Hepatocyte (in vitro differentiated cells): ENCODE data around the gene NKPD1. TPM values are rescaled to one million over a fixed set of nuclear protein-coding genes. Genes with fewer than 3 reads are reported as not detected.
A peak's percentile ranks its signal among the peaks of the same experiment; 100 is the strongest.
"Not testable (repeated sequence)": the region's sequence is repeated elsewhere in the genome, so short reads cannot be mapped to it uniquely, and the experiment has no call there.

Source experiments
- DNase-seq: peaks from one replicate; pipeline ENCODE4 v3.0.0-alpha.2; 2016; ENCODE audit warnings: low spot score
- H2AFZ ChIP-seq: fragments of 200-600 bp; sonication (generic); 2 replicates; pipeline ENCODE4 v1.6.0; 2016; ENCODE audit warnings: antibody characterized with exemption, mild to moderate bottlenecking
- H3K27ac ChIP-seq: fragments of 200-600 bp; sonication (generic); 2 replicates; pipeline ENCODE4 v1.5.1; 2016; ENCODE audit warnings: mild to moderate bottlenecking
- H3K27me3 ChIP-seq: fragments of 200-600 bp; sonication (generic); 2 replicates; pipeline ENCODE4 v1.6.1; 2016
- H3K36me3 ChIP-seq: fragments of 200-600 bp; sonication (generic); replicated peaks from 2 replicates; pipeline ENCODE4 v1.5.1; 2016; ENCODE audit warnings: low read depth; ENCODE audit not compliant: insufficient read depth
- H3K4me1 ChIP-seq: fragments of 200-600 bp; sonication (generic); 2 replicates; pipeline ENCODE4 v1.5.1; 2016; ENCODE audit warnings: mild to moderate bottlenecking, moderate library complexity; ENCODE audit not compliant: insufficient read depth
- H3K4me2 ChIP-seq: fragments of 200-600 bp; sonication (generic); 2 replicates; pipeline ENCODE4 v1.6.0; 2016
- H3K4me3 ChIP-seq: fragments of 200-600 bp; sonication (generic); 2 replicates; pipeline ENCODE4 v1.5.1; 2016; ENCODE audit warnings: mild to moderate bottlenecking
- H3K79me2 ChIP-seq: fragments of 200-600 bp; sonication (generic); 2 replicates; pipeline ENCODE4 v1.6.0; 2017; ENCODE audit warnings: mild to moderate bottlenecking
- H3K9me2 ChIP-seq: fragments of 200-600 bp; sonication (generic); replicated peaks from 2 replicates; pipeline ENCODE4 v1.6.0; 2017; ENCODE audit warnings: mild to moderate bottlenecking; ENCODE audit not compliant: insufficient read depth
- H3K9me3 ChIP-seq: fragments of 200-600 bp; sonication (generic); 2 replicates; pipeline ENCODE4 v1.5.1; 2016; ENCODE audit warnings: low read depth, mild to moderate bottlenecking
- H4K20me1 ChIP-seq: fragments of 200-600 bp; sonication (generic); 2 replicates; pipeline ENCODE4 v1.6.0; 2016; ENCODE audit warnings: mild to moderate bottlenecking; ENCODE audit not compliant: insufficient read depth, poor library complexity, severe bottlenecking
- CTCF ChIP-seq: fragments of 200-600 bp; sonication (generic); IDR thresholded peaks from 2 replicates; pipeline ENCODE4 v1.5.1; 2016; ENCODE audit warnings: antibody characterized with exemption, mild to moderate bottlenecking; ENCODE audit not compliant: poor library complexity
- EZH2 ChIP-seq: fragments of 200-600 bp; sonication (generic); IDR thresholded peaks from 2 replicates; pipeline ENCODE4 v1.6.1; 2016; ENCODE audit warnings: antibody characterized with exemption, mild to moderate bottlenecking, borderline replicate concordance
- EZH2phosphoT487 ChIP-seq: fragments of 200-600 bp; sonication (generic); IDR thresholded peaks from one replicate; pipeline ENCODE4 v1.6.1; 2018; ENCODE audit warnings: antibody characterized with exemption, mild to moderate bottlenecking, low read depth, moderate library complexity; ENCODE audit not compliant: unreplicated experiment, severe bottlenecking
- WGBS: methylation state at CpG from one replicate; pipeline ENCODE4 v1.1.6; 2016; ENCODE audit warnings: low lambda C conversion rate; ENCODE audit errors: missing lambda C conversion rate; 5-methylcytosine and 5-hydroxymethylcytosine counted together
- polyA plus RNA-seq: library from polyadenylated mRNA; unstranded; fragments of >200 nt; fragmentation: Nextera tagmentation; extraction: Ambion mirVana; gene quantifications from 2 replicates; pipeline ENCODE4 v1.2.1, GENCODE V29; 2016
- total RNA-seq: library from RNA; depleted of rRNA; stranded (reverse); fragments of >200 nt; gene quantifications from 2 replicates; pipeline ENCODE4 v1.2.3, GENCODE V29; 2014

Gene NKPD1
- total and polyA plus RNA-seq, 2 experiments from 2014 or later = 0.27 to 0.50 TPM

GRCh38 chr19:45119582-45119981, 41.2 kb downstream of the NKPD1 start:
- DNase-seq = no peak
- Histone ChIP-seq H3K4me2 (no peak overlapping the region), H3K27me3 (no peaks in the 10 kb centered on the region), H4K20me1 (peaks cover 62% of the 10 kb centered on the region), H2AFZ (no peak overlapping the region), H3K36me3 (no peaks in the 10 kb centered on the region), H3K9me2 (no peaks in the 10 kb centered on the region), H3K9me3 (no peaks in the 10 kb centered on the region), H3K79me2 (peaks cover 99% of the 10 kb centered on the region), H3K4me3 (no peak overlapping the region), H3K4me1 (peaks cover 18% of the 10 kb centered on the region), H3K27ac (no peak overlapping the region)
- no peak for TF ChIP-seq CTCF
- TF ChIP-seq EZH2phosphoT487 = no peak
- TF ChIP-seq EZH2 = no peak
- 91% methylated on average over 6 of the region's 6 CpGs for WGBS

- Histone ChIP-seq H4K20me1 (peaks cover 66% of the 10 kb centered on the region), H3K4me1 (peaks cover 24% of the 10 kb centered on the region), H3K79me2 (peaks cover 99% of the 10 kb centered on the region)
- not testable (repeated sequence) for H3K27ac ChIP-seq, H3K4me3 ChIP-seq, H3K9me2 ChIP-seq, H3K4me2 ChIP-seq, DNase-seq, H2AFZ ChIP-seq, H3K9me3 ChIP-seq, H3K27me3 ChIP-seq, H3K36me3 ChIP-seq
- WGBS = 87% methylated on average over 18 of the region's 18 CpGs
Measured at GRCh38 chr19:45118591-45119355, 42.0 kb downstream of the NKPD1 start.

GRCh38 chr19:45118106-45118505, 42.7 kb downstream of the NKPD1 start:
- no peaks in the 10 kb centered on the region for H3K9me2 ChIP-seq
- H4K20me1 ChIP-seq = peaks cover 62% of the 10 kb centered on the region
- no peaks in the 10 kb centered on the region for H3K36me3 ChIP-seq
- no peaks in the 10 kb centered on the region for H3K9me3 ChIP-seq
- no peak overlapping the region for H3K4me2 ChIP-seq
- H3K27ac ChIP-seq = no peak overlapping the region
- H3K4me1 ChIP-seq = peaks cover 26% of the 10 kb centered on the region
- H3K27me3 ChIP-seq = no peaks in the 10 kb centered on the region
- no peak overlapping the region for H3K4me3 ChIP-seq
- DNase-seq = no peak
- H2AFZ ChIP-seq = no peak overlapping the region
- peaks cover 100% of the 10 kb centered on the region for H3K79me2 ChIP-seq
- TF ChIP-seq EZH2 (no peak), CTCF (no peak), EZH2phosphoT487 (no peak)
- WGBS = 89% methylated on average over 5 of the region's 5 CpGs

GRCh38 chr19:45117671-45118070, 43.1 kb downstream of the NKPD1 start:
- Histone ChIP-seq H3K27ac (no peak overlapping the region), H3K4me3 (no peak overlapping the region), H3K9me3 (no peaks in the 10 kb centered on the region), H3K27me3 (no peaks in the 10 kb centered on the region), H3K79me2 (peaks cover 100% of the 10 kb centered on the region), H3K9me2 (no peaks in the 10 kb centered on the region), H2AFZ (no peak overlapping the region), H4K20me1 (peaks cover 62% of the 10 kb centered on the region), H3K4me2 (peak overlapping the region; percentile 16), H3K4me1 (peaks cover 30% of the 10 kb centered on the region), H3K36me3 (no peaks in the 10 kb centered on the region)
- WGBS = 75% methylated on average over 12 of the region's 12 CpGs
- TF ChIP-seq EZH2phosphoT487 (no peak), CTCF (no peak), EZH2 (no peak)
- no peak for DNase-seq
